GM18520 (cell line): Measurements from ENCODE around the gene TMEM52B.
"Not testable (repeated sequence)": the region's sequence is repeated elsewhere in the genome, so short reads cannot be mapped to it uniquely, and the experiment has no call there.

Experiments
- ATAC-seq: cut with Tn5 transposase; IDR thresholded peaks from one replicate; pipeline ENCODE4 v1.9.1; 2021; ENCODE audit not compliant: unreplicated experiment

The TMEM52B gene

DNA sequence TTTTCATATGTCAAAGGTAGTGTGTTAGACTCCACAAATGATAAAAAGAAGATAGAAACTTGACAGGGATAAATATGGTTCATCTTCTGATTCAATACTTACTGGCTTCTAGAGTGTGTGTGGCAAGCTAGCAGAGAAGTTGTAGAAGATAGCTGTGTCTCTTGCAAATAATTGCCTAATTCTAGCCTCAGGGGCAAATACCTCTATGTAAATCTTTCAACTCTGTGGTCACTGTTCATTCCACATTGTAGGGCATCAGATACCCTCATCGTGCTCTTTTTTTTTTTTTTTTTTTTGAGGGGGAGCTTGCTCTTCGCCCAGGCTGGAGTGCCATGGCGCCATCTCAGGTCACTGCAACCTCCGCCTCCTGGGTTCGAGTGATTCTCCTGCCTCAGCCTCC, 8.6 kb upstream of the TMEM52B start:
- ATAC-seq = no peak

DNA sequence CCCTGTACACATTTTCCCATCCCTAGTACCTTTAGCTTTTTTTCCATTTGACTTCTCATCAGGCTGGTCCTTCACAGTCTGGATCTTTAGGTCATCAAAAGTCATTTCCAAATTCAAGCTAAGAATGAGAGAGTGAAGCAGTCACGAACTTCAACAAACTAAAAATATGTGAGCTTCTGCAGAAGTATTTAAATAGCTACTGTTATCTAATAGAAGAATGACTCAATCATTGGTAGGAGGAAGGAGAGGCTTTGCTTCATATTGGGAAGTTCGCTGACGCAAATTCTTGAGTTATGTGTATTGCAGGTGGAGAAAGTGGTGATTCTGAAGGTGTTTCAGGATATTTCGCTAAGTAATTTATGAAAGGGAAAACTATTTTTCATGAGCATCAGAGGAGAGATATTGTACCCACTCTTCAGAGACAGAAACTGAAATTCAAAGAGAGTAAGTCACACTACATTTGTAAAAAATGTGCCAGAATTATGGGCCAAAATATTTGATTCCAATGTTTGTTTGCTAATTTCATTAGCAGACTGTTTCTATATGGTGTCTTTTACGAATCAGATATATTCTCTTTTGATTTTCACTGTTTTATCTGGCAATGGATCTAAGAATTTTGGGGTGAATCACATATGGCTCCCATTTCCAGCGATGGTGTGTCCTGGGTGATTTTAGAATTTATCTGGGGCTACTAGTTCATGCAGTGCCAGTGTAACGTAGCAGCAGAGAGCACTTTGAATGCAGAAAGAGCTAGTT, 6.7 kb upstream of the TMEM52B start, which contains the start of gene OLR1:
Gene OLR1, minus strand, starts transcription at position 160 of the 756 bp plus-strand sequence. Its CDS starts 55 bp downstream, at position 105.
- no peak for ATAC-seq

DNA sequence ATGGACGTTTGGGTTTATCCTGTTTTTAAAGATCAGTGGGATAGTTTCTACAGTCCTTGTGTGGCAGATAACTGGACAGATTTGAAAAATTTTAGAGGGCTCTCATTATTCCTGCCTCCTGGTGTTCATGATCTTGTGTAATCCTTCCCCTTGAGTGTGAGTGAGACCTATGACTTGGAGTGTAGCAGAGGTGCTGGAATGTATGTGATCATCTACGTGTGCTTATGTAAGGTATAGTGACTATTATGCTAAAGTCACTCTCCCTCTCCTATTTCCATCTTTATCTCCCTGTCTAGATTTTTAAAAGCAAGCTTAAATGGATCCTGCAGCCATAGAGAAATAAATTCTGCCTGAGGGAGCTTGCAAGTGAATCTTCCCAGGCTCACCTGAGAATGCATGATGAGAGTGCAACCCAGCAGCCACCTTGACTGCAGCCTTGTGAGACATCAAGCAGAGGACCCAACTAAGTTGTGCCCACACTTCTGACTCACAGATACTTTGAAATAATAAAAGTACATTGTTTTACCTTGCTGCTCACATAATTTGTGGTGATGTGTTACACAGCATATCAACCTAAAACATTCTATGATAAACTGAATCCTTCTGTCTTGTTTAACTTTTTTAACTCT, 3.7 kb upstream of the TMEM52B start:
- no peak for ATAC-seq

- ATAC-seq = no peak
These were observed 2.8 kb upstream of the TMEM52B start for GRCh38 chr12:10175846-10176636.

DNA sequence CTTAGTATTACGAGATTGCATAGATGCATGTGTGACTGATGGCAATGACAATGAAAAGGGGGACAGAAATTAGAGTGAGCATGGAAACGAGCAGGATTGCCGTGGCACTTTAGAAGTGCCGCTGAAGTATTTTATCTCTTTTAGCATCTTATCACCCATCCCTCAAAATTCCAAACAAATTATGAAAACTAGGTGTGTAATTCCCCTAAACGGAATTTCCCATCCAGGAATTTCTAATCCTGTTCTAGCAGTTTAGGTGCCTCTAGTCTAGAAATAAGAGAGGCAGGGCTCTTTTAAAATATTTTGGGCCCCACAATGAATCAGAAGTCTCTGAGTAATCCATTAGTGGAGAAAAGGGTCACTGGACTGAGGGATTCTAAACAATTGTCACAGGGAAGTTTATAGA, 947 bp downstream of the TMEM52B start:
- ATAC-seq = no peak

DNA sequence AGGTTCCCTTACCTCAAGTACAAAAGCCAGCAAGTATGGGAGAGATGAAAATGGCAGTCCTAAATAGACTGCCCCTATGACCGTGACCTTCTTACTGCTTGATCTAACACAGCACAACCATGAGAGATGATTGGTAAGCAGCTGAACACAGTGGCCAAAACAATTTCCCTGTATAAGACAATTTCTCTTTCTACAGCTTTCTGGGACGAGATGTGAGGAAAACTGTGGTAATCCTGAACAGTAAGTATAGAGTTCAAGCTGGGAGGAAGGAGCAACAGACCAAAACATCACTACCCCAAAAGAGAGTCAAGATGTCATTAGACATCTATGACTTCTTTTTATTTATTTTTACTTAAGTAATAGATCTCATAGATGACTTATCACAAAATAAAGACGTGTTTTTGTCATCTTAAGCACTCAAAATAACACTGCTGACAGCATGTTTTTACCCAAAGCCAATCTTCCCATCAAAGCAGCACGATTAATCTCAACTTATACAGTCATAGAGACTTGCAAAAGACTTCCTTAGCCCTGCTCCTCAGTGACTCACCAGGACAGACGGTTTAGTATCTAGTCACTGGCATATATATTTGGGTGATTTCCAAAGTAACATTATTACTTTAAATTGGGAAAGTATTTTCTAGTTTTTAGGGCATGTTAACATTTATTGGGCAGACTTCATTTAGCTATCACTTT, 3.7 kb downstream of the TMEM52B start:
- no peak for ATAC-seq

DNA sequence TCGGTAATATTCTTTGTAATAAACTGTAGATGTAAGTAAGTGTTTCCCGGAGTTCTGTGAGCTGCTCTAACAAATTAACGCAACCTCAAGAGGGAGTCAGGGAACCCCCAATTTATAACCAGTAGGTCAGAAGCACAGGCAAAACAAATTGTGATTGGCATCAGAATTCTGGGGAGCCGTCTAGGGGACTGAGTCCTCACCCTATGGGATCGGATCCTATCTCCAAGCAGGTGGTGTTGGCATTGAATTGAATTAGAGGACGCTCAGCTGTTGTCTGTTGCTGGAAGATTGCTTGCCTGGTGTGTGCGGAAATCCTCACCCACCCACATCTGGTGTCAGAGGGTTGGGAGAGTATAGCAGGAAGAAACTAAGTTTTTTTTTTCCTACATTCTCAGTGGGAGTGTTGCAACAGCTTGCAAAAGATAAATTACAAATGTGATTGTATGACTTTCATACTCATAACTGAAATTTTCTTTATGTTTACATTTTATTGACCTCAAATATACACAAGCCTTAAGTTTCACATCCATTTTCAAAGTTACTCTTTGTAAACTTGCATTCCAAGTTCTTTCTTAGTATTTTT, 5.5 kb downstream of the TMEM52B start:
- ATAC-seq = no peak

GRCh38 chr12:10186299-10186698, 7.5 kb downstream of the TMEM52B start:
- no peak for ATAC-seq

- ATAC-seq = not testable (repeated sequence)
These were observed 8.1 kb downstream of the TMEM52B start for GRCh38 chr12:10186958-10187357.

DNA sequence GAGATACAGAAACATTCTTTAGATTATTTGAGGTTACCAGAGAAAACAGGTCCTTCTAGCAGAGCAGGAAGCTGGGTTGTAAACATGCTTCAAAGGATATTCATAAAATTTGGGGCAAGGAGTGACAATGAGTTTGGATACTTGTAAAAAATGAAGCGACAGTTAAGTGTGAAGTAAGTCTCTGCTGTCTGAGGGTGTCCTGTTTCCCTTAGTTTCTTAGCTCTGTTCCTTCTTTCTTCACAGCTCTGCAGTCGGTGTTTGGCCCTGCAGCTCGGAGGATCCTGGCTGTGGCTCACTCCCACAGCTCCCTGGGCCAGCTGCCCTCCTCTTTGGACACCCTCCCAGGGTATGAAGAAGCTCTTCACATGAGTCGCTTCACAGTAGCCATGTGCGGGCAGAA, 10.8 kb downstream of the TMEM52B start:
- no peak for ATAC-seq

GRCh38 chr12:10190558-10191388, 11.9 kb downstream of the TMEM52B start:
- ATAC-seq = peak; percentile 93

GRCh38 chr12:10191865-10192264, 13.0 kb downstream of the TMEM52B start:
- ATAC-seq = no peak

DNA sequence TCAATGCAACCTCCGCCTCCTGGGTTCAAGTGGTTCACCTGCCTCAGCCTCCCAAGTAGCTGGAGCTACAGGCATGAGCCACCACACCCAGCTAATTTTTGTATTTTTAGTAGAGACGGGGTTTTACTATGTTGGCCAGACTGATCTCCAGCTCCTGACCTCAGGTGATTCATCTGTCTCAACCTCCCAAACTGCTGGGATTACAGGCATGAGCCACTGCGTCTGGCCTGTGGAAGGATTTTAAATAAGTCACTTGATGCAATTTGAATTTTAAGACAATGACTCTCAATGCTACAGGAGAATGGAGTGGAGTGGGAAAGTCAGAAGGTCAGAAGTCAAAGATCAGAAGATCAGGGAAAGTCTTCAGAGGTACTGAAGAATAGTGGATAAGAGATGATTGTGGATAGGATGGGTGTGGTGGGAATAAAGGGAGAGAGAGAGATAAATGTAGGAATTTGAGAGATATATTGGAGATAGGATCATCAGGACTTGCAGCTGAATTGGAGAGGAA, 15.4 kb downstream of the TMEM52B start:
- no peak for ATAC-seq

GRCh38 chr12:10196210-10196609, 17.4 kb downstream of the TMEM52B start:
- peak; percentile 46 for ATAC-seq

- ATAC-seq = no peak
These were observed 19.0 kb downstream of the TMEM52B start for GRCh38 chr12:10197879-10198278.

- ATAC-seq = not testable (repeated sequence)
These were observed 25.7 kb downstream of the TMEM52B start for GRCh38 chr12:10204495-10204894.

DNA sequence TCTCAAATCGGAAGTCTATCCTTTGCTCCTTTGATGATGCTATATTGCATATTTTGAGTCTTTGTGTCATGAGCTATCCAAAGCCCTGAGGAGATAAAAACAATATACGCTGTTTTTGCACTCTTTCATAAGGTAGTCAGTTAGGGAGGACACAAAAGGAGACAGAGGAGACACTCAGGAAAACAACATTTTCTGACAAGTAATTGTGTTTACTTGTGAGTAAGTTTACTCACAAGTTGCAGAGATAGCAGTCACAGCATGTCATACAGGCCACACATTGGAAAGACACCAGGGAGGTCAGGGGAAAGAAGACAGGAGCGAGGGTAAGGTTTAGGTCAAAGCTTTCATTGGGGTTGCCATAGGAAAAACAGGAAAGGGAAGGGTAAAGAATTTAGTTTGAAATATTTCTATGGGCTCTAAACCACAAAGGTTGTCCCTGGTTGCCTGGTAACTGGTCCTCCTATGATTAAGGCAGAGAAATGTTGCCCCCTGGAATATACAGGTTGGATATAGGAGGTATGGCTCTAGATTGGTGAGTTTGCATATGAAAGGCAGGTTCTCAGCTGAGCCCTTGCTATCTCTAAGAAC, 26.5 kb downstream of the TMEM52B start:
- no peak for ATAC-seq

DNA sequence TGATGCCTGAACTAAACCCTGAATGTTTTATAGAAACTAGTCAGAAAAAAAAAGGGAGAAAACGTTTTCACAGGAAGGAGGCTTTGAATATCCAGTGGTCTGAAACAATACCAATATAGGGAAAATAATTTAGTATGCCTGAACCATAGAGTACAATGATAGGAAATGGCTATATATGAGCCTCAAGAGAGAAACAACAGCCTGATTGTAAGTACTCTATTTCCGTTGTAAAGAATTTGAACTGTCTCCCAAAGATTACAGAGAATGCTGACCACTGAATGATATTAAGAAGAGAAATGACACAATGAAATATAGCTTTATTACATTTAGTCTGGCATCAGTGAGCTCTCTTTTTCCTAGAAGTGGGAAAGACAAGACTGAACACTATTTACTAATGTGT, 28.3 kb downstream of the TMEM52B start:
- ATAC-seq = no peak

DNA sequence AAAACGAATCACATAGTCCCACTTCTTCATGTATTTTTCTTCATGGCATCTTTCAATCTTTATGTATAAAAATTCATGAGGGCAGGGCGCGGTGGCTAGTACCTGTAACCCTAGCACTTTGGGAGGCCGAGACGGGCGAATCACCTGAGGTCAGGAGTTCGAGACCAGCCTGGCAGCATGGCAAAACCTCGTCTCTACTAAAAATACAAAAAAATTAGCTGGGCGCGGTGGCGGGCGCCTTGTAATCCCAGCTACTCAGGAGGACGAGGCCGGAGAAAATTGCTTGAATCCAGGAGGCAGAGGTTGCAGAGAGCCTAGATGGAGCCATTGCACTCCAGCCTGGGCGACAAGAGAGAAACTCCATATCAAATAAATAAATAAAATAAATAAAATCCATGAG, 31.4 kb downstream of the TMEM52B start:
- ATAC-seq = no peak
